Posterior vena cava (tissue), 2 donors: ENCODE results near the gene OAS1. TPM values are rescaled to one million over a fixed set of nuclear protein-coding genes. Genes with fewer than 3 reads are reported as not detected.

Experiments
- DNase-seq: peaks from one replicate; pipeline ENCODE4 v3.0.0-alpha.2; 2020; ENCODE audit warnings: low spot score
- intact Hi-C, 2 donors: fragments of 100-400 bp; cut with DNase I; formaldehyde crosslinking; loops; one replicate each; pipeline versions ENCODE4 v1.14.1 to v1.14.2; 2022 to 2023
- total RNA-seq, 2 donors: library from RNA; stranded (reverse); fragmentation: NEBNext Ultra II Directional; extraction: Animal tissue kit (Norgen Biotek cat#: 25700); gene quantifications; one replicate each; pipeline ENCODE4 v1.2.1, GENCODE V29; 2021
- donor health status: DM: yes; HTN: yes; CAD: no.
- donor health status: DM: yes; HTN: yes; CAD: no.

OAS1 gene
- total RNA-seq, 2 donors from 2014 or later = 10.1 to 17.3 TPM

DNA sequence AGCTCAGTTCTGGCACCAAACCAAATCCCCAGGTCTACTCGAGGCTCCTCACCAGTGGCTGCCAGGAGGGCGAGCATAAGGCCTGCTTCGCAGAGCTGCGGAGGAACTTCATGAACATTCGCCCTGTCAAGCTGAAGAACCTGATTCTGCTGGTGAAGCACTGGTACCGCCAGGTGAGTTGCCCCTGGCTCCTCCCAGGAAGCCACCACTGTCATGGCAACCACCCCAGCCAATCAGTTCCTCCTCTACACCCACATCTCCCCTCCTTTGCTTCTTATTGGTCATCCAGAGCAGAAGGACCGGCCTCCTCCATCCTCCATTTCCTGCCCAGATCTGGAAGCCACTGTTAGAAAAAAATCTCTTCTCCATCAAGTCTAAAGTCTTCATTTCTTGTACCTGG is 54.3 kb downstream of the OAS1 start:
- no peak for DNase-seq

DNA sequence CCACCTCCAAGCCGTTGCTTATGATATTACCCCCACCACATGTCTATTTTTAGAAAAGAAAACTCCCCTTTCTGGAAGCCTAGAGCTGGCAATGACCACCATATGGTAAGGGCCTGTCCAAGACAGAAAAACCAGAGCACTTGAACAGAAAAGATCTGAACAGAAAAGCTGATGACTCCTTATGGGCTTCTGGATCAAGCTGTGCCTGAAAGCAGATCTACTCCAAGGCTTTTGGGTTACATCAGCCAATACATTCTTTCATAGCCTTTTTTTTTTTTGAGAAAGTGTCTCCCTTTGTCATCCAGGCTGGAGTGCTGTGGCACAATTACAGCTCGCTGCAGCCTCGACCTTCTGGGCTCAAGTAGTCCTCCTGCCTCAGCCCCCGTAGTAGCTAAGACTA is 54.8 kb downstream of the OAS1 start:
- intact Hi-C loops = no loop called here
- DNase-seq = no peak

More for the DNA sequence above, 54.3 kb downstream of the OAS1 start:
- intact Hi-C loops = no loop called here

DNA sequence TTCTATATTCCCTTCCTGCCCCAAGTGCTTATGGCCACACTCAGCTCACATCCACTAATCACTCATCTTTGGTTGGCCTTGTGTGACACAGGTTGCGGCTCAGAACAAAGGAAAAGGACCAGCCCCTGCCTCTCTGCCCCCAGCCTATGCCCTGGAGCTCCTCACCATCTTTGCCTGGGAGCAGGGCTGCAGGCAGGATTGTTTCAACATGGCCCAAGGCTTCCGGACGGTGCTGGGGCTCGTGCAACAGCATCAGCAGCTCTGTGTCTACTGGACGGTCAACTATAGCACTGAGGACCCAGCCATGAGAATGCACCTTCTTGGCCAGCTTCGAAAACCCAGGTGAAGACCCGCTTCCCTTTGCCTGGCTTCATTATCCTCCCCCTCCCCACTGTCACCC is 55.8 kb downstream of the OAS1 start:
- peak; percentile 61 for DNase-seq

DNA sequence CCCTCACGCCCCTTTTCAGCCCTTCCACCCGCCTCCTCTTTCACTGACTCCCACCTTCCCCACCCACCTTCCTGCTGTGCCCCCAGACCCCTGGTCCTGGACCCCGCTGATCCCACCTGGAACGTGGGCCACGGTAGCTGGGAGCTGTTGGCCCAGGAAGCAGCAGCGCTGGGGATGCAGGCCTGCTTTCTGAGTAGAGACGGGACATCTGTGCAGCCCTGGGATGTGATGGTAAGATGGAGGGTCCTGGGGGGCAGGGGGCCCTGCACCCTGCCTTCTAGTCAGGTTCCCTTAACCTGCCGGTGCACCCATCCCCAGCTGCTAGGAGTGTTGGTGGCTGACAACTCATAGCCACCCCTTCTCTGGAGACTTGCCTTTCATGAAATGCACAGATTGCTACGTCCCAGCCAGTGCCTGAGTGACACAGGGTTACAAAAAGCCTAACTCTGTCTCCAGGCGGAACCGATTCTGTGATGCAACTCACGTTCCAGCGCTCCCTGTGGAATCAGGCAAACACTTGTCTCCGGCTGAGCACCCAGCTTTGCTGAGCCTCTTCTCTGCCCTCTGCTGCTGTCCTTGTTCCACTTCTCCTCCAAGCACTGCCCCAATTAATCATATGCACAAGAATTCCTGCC is 56.6 kb downstream of the OAS1 start:
- peak; percentile 72 for DNase-seq

More for the DNA sequence above, 55.8 kb downstream of the OAS1 start:
- intact Hi-C loops = no loop called here

DNA sequence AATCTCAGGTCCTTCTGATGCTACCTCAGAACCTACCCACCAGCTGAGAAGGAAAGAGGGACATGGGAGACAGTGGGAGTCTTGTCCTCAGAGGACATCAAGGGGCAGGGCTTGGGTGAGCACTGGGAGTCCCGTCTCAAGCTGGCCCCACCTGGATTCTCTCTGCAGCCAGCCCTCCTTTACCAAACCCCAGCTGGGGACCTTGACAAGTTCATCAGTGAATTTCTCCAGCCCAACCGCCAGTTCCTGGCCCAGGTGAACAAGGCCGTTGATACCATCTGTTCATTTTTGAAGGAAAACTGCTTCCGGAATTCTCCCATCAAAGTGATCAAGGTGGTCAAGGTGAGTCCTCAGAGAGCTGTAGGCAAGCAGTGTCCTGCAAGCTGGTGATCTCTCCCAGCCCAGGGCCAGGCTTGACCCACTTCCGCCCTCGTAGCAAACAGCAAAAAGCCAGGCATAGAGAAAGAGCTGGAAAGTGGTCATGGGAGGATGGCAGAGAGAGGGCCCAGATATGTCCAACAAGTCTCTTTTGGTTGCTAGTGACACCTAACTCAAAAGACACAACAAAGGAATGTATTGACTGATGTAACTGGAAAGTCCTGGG is 57.4 kb downstream of the OAS1 start:
- intact Hi-C loops = no loop called here
- peak; percentile 59 for DNase-seq

More for the DNA sequence above, 56.6 kb downstream of the OAS1 start:
- intact Hi-C loops = no loop called here

DNA sequence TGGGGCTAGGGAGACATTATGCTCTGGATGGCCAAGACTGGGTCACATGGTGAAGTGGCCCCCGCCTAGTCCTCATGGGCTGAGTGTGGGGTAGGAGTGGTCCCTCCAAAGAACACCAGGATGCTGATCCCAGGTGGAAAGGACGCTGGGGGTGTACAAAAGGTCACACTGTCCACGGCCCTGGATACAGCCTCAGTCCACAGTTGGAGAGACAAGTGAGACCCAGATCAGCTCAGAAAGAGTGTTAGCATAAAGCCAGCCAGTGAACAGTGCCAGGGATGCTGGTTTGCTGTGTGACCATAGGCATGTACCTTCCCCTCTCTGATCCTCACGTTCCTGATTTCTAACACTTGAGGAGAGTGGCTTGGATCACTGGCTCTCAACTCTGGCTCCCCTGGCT is 58.2 kb downstream of the OAS1 start:
- intact Hi-C loops = no loop called here
- DNase-seq = peak; percentile 44

DNA sequence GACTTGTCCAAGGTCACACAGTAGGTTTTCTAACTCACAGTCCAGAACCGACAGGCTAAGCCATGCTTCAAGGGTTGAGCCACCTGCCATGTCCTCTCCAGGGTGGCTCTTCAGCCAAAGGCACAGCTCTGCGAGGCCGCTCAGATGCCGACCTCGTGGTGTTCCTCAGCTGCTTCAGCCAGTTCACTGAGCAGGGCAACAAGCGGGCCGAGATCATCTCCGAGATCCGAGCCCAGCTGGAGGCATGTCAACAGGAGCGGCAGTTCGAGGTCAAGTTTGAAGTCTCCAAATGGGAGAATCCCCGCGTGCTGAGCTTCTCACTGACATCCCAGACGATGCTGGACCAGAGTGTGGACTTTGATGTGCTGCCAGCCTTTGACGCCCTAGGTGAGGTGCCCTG is 58.9 kb downstream of the OAS1 start:
- intact Hi-C loops = no loop called here
- peak; percentile 46 for DNase-seq

DNA sequence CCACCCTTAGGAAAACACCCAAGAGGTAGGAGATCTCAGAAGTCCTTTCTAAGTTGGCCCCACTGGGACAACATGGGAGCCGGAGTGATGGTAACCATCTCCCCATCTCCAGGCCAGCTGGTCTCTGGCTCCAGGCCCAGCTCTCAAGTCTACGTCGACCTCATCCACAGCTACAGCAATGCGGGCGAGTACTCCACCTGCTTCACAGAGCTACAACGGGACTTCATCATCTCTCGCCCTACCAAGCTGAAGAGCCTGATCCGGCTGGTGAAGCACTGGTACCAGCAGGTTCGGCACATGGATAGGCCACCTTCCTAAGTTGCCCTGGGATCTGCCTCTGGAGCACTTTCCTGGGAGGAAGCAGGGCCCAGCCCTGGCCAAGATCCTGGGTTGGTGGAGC is 60.5 kb downstream of the OAS1 start:
- intact Hi-C loops = no loop called here
- no peak for DNase-seq

DNA sequence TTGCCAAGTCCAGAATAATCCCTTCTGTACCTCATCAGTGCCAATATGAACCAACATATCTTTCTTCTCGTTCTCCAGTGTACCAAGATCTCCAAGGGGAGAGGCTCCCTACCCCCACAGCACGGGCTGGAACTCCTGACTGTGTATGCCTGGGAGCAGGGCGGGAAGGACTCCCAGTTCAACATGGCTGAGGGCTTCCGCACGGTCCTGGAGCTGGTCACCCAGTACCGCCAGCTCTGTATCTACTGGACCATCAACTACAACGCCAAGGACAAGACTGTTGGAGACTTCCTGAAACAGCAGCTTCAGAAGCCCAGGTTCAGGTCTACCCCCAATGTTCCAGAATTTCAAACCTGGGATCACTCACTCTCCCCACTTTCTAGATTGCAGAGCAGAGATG is 61.1 kb downstream of the OAS1 start:
- DNase-seq = no peak
- intact Hi-C loops = no loop called here

Other genes starting within 250 kb of the OAS1 start
- under 1 TPM in 1 of 2 donors, not detected in 1; 0.10 TPM for gene RPH3A, start 115.2 kb upstream of the OAS1 start, total RNA-seq
- gene OAS3, start 31.5 kb downstream of the OAS1 start, total RNA-seq = 10 to 100 TPM; 11.3 to 21.1 TPM
- gene OAS2, start 71.6 kb downstream of the OAS1 start, total RNA-seq = 10 to 100 TPM; 12.5 to 17.7 TPM
- 1 to 10 TPM; 4.5 to 6.3 TPM for gene DTX1, start 149.8 kb downstream of the OAS1 start, total RNA-seq
- not detected for gene RASAL1, start 228.8 kb downstream of the OAS1 start, total RNA-seq
- gene CFAP73, start 242.8 kb downstream of the OAS1 start, total RNA-seq = not detected